Lower leg skin (tissue), 4 donors: Measurements from ENCODE around the gene KIF17. TPM values are rescaled to one million over a fixed set of nuclear protein-coding genes. Genes with fewer than 3 reads are reported as not detected.
A peak's percentile ranks its signal among the peaks of the same experiment; 100 is the strongest.

Experiments used
- DNase-seq, 2 donors: peaks; one replicate each; pipeline ENCODE4 v3.0.0-alpha.2; 2019; ENCODE audit warnings: low spot score in 2 of 2
- H3K4me3 ChIP-seq: fragments of 200-600 bp; sonication (generic); 2 replicates; pipeline ENCODE4 v1.5.1; 2017; ENCODE audit warnings: mild to moderate bottlenecking, low read depth; ENCODE audit not compliant: poor library complexity, severe bottlenecking
- POLR2A ChIP-seq, 2 donors: fragments of 450-650 bp; IDR thresholded peaks; one replicate each; pipeline ENCODE4 v1.6.1; 2016 to 2017; ENCODE audit warnings: antibody characterized with exemption in 2 of 2, mild to moderate bottlenecking in 1 of 2, moderate library complexity in 1 of 2
- whole genome bisulfite sequencing, 2 donors: methylation state at CpG; one replicate each; pipeline ENCODE4 v1.1.5; 2018; 5-methylcytosine and 5-hydroxymethylcytosine counted together
- intact Hi-C: fragments of 100-400 bp; cut with DNase I; formaldehyde crosslinking; loops from one replicate; pipeline ENCODE4 v1.15.0; 2023; ENCODE audit warnings: low total_unique reads
- total RNA-seq, 4 donors: library from RNA; depleted of rRNA; stranded (reverse); fragments of >200 nt; gene quantifications; one replicate each; pipeline ENCODE4 v1.1.0, GENCODE V29; 2016
- TF ChIP-seq, protein P1 (sequence below), 3 donors: fragments of 450-650 bp; IDR thresholded peaks; one replicate each; pipeline ENCODE4 v1.5.1; 2016; ENCODE audit warnings: antibody characterized with exemption in 3 of 3, mild to moderate bottlenecking in 3 of 3, moderate library complexity in 2 of 3

Gene KIF17
- total RNA-seq, 4 donors from 2014 or later: 0.30 to 5.7 (median 2.2) TPM

GRCh38 chr1:20725189-20726117, 7.6 kb upstream of the KIF17 start:
- DNase-seq: peak in 1 of 2 donors; percentile 82
- no peak for TF ChIP-seq POLR2A (IDR thresholded peaks at IDR 0.05)
- TF ChIP-seq, protein P1, sequence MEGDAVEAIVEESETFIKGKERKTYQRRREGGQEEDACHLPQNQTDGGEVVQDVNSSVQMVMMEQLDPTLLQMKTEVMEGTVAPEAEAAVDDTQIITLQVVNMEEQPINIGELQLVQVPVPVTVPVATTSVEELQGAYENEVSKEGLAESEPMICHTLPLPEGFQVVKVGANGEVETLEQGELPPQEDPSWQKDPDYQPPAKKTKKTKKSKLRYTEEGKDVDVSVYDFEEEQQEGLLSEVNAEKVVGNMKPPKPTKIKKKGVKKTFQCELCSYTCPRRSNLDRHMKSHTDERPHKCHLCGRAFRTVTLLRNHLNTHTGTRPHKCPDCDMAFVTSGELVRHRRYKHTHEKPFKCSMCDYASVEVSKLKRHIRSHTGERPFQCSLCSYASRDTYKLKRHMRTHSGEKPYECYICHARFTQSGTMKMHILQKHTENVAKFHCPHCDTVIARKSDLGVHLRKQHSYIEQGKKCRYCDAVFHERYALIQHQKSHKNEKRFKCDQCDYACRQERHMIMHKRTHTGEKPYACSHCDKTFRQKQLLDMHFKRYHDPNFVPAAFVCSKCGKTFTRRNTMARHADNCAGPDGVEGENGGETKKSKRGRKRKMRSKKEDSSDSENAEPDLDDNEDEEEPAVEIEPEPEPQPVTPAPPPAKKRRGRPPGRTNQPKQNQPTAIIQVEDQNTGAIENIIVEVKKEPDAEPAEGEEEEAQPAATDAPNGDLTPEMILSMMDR (IDR thresholded peaks at IDR 0.05): no peak
- no peak overlapping the region for H3K4me3 ChIP-seq
- intact Hi-C loops: no loop called here
- WGBS, 2 donors: 64 to 73% methylated on average over 23 to 29 of the region's 29 CpGs

DNA sequence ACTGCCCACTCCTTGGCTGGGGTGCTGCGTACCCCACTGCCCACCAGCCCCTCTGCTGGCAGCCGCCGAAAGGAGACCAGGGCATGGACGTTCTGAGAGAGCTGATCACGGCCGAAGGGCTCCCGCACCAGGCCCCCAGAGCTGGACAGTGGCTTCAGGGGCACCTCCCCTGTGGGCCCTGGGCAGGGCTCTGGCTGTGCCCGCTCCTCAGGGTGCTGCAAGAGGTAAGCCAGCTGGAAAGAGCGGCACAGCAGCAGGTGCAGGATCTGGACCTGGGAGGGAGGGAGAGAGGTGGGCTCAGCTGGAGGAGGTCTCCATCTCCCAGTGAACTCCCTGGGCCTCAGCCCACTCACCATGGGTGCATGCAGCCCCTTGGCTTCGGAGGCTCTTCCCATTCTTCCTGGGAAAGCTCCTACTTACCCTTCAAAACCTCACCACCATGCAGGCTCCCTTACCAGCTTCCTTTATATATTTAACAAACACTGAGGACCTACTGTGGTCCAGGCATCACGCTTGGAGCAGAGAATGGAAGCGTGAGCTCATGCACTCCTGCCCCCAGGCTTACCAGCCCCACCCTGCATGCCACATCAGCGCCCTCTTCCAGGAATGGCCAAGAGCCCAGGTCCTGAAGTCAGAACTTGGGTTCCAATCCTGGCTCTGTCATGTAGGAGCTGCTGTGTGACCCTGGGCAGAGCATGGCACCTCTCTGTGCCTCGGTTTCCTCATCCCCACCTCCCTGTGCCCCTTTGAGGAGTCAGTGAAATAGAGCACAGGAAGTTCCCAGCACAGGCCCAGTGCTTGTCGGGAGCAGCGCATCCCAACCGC, 6.8 kb upstream of the KIF17 start:
- peak in 1 of 2 donors; percentile 79 for DNase-seq
- no peak for TF ChIP-seq POLR2A (IDR thresholded peaks at IDR 0.05)
- TF ChIP-seq, protein P1 (IDR thresholded peaks at IDR 0.05): no peak
- WGBS, 2 donors: 80 to 86% methylated on average over 16 of the region's 17 CpGs

GRCh38 chr1:20723537-20724363, 5.9 kb upstream of the KIF17 start:
- intact Hi-C loops: no loop called here
- 68 to 72% methylated on average over 21 to 27 of the region's 35 CpGs for WGBS, 2 donors
- peak in 1 of 2 donors; percentile 84 for DNase-seq
- no peak for TF ChIP-seq POLR2A (IDR thresholded peaks at IDR 0.05)
- TF ChIP-seq, protein P1 (IDR thresholded peaks at IDR 0.05): no peak
- no peak overlapping the region for H3K4me3 ChIP-seq

More for the DNA sequence above, 6.8 kb upstream of the KIF17 start:
- H3K4me3 ChIP-seq: no peak overlapping the region
- intact Hi-C loops: no loop called here

DNA sequence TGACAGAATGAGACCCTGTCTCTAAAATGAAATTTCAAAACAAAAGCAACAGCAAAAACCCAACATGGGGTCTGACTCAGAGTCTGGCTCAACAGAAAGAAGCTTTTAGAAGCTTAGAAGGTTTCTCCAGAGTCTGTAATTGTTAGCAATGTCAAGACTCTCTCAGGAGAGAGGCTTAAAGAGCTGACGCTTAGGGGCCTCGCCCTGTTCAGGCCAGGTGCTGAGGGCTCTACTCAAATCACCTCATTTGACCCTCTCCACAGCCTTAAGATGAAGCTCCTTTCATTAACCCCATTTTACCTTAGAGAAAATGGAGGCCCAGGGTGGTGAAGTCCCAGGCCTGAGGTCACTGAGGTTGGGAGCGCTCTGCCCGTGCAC, 5.3 kb upstream of the KIF17 start:
- WGBS, 2 donors: 72 to 87% methylated on average over 4 of the region's 4 CpGs
- no peak for DNase-seq
- intact Hi-C loops: no loop called here
- TF ChIP-seq POLR2A (IDR thresholded peaks at IDR 0.05): no peak
- TF ChIP-seq, protein P1 (IDR thresholded peaks at IDR 0.05): no peak
- H3K4me3 ChIP-seq: no peak overlapping the region
